NCI-H2107 (cell line): ENCODE measurements around the gene TEX261.
"Not testable (repeated sequence)": the region's sequence is repeated elsewhere in the genome, so short reads cannot be mapped to it uniquely, and the experiment has no call there.

Experiments
- DNase-seq: peaks from one replicate; lab custom pipeline; 2025; lab: John Stamatoyannopoulos, UW

Gene TEX261

DNA sequence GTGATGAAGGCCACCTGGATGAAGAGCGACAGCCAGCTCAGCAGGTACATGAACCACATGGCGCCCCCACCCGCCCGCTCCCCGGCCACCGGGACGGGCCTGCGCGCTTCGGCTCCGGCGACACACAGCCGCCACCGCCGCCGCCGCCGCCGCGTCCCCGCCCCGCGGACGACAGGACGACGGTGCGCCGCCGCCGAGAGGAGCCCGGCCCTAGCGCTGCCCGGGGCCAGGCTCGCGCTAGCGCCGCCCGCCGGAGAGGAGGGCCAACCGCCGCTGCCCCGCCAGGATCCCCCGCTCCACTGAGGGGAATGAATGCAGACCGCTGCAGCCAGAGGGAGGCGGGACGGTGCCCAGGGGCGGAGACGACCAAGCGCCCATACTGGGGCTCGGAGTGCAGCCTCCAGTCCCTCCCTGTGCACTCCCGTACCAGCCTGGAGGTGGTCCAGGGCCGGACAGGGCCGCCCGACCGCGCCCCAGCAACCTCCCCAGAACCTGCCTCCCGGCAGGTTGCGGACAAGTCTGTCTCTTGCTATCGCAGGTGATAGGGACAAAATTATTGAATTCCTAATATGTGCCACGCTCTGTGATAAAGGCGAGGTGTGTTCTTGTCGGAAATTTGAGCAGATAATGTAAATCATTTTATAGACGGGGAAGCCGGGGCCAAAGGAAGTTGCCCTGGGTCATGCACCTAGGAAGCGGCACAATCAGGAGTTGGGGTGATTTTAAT lies at the start of gene TEX261:
Gene TEX261 (minus strand): TSS at position 175 of the 727 bp plus-strand sequence. CDS start 116 bp downstream, at position 59.
- DNase-seq: peak; percentile 86

DNA sequence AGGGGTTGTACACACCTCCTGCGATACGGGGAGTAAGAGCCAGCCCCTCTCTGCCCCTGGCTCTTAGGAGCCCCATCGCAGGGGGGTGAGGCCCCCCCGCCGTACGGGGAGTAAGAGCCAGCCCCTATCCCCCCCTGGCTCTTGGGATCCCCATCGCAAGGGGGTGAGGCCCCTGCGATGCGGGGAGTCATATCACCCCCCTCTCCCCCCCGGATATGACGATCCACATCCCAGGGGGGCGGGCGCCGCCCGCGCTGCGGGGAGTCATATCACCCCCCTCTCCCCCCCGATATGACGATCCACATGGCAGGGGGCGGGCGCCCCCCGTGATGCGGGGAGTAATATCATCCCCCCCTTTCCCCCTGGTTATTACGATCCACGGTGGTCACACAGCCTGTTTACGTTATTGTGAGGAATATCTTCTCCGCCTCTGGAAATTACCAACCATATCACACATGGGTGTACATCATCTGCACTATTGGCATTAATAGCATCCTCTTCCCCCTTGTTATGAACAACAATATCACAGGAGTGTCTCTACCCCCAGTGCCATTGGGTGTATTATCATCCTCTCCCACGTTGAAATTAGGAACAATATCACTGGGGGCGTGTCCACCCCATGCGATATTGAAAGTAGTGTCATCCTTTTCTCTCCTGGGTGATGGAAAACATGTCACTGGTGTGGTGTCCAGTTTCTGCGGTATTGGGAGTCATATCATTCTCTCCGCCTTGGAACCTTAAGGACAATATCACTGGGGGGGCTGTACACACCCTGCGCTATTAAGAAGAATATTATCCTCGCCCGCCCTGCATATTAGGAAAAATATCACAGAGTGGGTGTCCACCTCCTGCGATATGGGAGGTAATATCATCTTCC lies 49.1 kb upstream of the TEX261 start:
- DNase-seq: no peak

DNA sequence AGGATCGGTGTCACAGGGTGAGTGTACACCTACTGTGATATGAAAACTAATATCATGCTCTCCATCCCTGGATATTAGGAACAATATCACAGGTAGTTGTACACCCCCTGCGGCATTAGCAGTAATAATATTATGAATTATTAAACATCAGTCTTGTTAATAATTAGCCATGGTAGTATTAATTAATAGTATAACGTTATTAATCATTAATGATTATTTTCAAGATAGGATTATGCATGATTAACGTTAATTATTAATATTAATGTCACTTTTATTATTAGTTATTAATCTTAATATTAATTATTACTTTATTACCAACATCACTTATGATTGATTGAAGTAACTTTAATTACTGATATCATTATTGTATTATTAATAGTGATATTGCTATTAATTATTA lies 47.6 kb upstream of the TEX261 start:
- DNase-seq: no peak

DNA sequence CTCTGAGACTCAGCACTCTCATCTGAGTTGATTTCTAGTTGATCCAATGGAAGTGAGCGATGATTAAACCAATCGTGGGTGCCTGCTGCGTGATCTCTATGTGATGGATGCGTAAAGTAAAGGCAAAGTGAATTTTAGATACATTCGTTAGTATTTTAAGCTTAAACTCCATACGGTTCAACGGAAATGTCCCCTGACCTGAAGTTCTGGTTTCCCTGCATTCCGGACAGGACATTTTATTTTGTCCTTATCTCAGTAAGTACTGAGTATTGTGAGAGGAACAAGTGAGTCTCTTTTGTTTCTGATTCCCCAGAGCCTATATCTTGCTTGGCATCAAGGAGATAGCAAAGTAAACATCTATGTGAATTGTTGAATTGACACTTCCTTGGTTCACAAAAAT lies 41.6 kb upstream of the TEX261 start:
- not testable (repeated sequence) for DNase-seq

DNA sequence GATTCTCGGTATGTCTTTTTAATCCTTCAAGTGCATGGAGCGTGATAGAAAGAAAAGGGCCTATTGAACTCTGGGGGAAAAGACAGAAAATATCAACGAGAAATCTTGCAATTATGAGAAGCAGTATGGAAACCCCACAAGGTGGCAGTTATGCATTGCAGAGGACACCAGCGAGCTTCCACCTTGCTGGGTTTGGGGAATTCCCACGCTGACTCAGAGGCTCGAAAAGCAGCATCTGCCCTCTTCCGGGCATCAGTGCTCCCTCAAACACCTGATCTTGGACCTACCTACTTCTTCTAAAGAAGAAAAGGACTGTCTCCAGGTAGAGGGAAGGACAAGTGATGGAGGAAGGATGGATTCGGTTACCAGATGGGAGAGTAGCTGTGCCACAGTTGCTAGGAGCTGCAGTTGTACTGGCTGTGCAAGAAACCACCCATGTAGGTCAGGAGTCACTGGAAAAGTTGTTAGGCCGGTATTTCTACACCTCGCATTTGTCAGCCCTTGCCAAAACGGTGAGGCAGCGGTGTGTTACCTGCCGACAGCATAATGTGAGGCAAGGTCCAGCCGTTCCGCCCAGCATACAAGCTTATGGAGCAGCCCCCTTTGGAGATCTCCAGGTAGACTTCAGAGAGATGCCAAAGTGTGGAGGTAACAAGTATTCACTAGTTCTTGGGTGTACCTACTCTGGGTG lies 29.0 kb upstream of the TEX261 start:
- DNase-seq: not testable (repeated sequence)

DNA sequence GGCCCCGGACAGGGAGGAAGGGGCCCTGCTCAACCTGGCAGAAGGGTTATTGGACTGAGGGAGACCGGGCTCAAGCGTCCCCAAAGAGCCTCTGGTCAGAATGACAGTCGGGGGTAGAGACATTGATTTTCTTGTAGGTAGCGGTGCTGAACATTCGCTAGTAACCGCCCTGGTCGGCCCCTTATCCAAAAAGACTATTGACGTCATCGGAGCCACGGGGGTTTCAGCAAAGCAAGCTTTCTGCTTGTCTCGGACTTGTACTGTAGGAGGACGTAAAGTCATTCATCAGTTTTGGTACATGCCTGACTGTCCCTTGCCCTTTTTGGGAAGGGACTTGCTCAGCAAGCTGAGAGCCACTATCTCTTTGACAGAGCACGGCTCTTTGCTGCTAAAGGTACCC lies 26.7 kb upstream of the TEX261 start:
- DNase-seq: not testable (repeated sequence)

DNA sequence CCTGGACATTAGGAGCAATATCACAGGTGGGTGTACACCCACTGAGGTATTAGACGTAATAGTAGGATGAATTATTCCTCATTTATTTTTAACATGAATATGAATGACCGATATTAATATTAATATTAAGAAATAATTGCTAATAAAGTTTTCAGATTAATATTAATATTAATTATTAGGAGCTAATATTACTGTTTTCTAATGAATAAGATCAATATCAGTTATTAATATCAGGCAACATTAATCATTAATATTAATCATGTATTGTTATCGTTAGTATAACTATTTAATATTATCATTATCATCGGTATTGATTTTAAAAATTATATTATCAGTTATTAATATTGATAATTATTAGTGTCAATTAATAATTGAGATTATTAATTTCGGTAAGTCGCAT lies 25.3 kb upstream of the TEX261 start:
- DNase-seq: not testable (repeated sequence)

DNA sequence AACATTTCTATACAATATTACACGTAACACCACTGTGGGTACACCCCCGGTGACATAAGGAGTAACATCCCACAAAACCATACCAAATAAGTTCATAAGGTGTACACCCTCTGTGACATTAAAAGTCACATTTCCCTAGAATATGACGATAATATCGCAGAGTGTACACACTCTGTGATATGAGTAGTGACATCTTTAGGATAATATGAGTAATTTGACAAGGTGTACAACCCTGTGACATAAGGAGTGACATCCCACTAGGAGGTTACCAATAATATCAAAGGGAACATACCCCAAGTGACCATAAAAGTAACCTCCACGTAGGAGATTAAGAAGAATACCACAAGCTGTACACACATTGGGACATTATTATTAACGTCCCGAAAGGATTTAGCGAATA lies 24.0 kb upstream of the TEX261 start:
- no peak for DNase-seq

DNA sequence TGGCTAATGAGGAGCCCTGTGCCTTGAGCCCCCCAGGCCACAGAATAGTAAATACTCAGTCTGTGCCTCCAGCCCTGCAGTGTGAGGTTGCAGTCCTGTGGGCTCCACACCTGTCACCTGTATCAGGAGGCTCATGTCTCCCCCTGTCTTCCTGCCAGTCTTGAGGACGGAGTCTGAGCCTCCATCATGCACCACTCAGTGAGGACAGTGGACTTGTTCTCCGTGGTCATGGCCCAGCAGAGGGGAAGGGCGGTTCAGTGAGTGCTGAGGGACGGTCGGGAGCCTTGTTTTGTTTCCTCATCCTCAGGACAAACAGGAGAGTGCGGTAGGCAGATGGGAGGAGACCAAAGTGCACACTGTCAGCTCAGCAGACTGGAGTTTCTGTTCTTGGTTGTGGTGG lies 17.1 kb upstream of the TEX261 start:
- not testable (repeated sequence) for DNase-seq

DNA sequence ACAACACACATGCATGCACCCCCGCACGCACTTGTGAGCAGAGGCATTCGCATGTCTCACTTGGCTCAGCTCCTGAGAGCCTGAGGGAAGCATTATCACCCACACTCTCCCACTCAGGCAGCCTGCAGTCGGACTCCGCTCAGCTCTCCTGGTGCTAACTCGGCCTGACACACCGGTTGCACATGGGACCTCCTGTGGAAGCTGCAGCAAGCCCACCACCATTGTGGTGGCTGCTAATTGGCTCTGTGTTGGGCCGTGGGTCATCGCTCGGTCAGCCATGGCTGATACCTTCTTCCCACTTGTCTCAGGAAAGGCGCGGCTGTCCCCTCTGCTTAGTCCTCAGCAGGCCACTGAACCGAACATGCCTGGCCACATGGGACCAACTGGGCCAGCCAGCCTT lies 13.7 kb upstream of the TEX261 start:
- DNase-seq: no peak

DNA sequence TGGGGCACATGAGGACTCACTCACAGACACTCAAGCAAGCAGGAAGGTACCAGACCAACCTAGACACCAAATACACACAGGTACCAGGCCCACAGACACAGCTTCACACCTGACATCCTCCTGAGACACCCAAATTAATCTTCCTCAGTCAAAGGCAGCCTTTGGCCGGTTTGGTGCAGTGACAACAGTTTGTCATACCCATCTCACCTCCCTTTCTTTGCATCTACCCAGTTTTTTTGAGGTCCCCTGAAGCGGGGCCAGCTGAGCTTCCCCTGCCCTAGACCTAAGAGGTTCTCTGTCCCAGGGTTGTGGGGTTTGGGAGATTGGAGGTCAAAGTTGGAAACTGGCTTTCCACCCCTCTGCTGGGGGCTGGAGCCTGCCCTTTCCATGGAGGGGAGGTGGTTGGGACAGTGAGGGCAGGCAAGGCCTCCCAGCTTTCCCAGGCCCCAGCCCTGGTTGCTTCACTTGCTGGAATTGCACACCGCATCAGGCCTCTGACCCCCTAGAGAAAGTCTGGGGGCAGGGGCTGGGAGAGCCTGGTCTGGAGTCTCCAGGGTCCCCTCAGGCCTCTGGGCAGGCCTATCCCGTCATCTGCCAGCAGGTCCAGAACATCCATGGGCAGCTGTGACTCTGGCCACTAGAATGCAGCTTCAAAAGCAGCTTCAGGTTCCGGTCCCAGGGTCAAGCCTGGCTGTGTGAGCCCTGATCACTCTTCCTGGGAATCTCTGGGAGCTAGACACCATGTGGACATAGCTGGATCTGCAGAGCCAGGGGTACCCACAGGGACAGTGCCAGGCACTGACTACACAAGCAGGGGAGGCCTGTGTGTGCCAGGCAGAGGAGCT lies 12.5 kb upstream of the TEX261 start:
- no peak for DNase-seq

DNA sequence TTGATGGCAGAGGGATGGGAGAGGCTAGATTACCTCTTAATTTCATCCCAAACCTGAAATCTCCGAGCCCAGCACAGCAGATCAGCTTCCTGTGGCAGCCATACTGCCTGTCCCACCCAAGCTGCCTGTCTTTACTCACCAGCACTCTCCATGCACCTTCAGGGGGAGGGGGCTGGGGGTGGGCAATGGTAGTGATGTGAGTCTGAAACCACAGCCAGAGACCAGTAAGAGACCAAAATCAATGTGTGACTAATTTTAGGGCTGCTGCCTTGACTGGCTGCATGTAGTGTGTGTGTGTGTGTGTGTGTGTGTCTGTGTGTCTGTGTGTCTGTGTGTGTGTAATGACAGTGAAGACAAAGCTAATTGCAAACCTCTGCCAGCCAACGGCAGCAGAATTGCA lies 11.7 kb upstream of the TEX261 start:
- no peak for DNase-seq

DNA sequence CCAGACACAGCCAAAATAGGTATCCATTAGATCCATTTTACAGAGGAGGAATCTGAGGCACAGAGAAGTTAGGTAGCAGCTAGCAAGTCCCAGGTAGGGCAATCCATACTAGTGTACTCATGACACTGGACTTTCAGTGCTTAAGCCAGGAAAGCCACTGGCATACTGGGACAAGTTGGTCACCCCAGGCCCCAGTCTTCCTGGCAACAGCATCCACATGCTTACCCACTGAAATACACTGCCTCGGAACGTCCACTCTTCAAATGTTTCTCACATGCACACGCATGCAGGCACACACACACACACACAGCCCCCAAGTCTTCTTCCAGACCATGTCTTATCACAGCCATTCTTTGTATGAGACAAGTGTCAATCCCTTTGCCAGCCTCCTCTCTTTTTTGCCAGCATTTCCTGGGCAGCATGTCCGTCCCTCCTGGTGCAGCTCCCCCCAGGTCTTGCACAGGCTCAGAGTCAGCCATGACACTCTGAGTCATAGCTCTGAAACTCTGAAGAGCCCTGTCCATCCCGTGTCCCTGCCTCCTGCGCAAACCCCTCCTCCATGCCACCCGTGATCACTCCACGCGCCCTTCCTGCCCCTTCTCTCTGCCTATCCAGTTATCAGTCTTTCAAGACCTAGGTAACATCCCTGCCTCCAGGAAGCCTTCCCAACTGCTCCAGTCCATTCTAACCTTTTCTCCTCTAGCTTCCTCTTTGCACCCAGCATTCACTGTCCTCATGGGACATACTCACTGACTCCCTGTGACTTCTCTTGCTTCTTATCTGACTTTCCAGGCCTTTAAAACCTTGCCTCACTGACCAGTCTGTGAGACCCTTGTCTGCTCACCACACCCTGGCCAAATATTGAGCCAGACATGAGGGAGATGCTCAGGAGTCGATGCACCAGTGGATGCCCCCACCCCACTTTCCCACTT lies 10.9 kb upstream of the TEX261 start:
- DNase-seq: no peak

DNA sequence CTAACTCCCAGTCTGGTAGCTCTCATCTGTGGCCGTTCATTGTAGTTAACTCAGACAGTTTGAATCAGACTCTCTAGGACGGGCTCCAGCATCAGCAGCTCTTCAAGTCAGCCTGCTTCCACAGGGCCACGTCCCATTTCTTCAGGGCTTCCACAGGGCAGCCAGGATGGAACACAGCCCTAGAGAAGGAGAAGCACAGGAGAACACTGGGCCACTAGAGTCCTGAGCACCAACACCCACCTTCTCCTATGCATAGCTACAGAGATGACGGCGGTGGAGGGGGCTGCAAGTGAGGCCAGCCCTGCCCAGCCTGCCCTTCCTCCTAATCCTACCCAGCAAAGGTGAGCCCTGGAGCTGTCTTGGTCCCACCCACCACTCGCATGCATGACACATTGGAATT lies 10.2 kb upstream of the TEX261 start:
- DNase-seq: no peak

DNA sequence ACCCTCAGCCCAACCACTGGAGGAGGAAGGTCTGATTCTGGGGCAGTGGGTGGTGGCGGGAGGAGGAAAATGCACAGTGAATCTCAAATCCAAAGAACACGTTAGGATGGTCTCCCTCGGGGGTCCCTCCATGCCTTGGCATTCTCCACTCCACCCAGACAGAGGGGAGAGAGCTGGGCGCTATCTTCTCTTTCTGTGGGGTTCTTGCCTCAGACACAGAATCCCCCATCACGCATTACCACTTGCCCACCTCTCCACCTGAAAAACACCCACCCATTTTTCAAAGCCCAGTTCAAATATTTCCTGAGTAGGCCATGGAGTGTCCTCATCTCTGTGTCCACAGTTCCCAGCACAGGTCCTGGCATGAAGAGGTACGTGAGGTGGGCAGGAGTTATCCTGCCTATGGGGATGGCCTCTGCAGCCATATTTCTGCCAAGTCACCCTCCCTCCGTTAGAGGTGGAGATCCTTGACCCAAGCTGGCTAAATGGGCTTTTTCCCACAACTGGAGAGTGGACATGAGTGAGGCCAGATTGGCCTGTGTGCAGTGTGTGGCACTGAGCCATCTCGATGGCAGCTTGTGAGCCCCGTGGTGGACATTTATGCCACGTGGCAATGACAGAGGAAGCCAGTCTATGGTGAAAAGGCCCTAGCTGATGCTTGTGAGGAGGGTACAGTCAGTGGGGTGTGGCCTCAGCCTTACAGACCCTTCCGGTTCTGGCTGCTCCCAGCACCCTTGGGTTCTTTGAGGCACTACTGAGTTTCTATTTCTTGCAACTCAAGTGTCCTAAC lies 9.5 kb upstream of the TEX261 start:
- no peak for DNase-seq

DNA sequence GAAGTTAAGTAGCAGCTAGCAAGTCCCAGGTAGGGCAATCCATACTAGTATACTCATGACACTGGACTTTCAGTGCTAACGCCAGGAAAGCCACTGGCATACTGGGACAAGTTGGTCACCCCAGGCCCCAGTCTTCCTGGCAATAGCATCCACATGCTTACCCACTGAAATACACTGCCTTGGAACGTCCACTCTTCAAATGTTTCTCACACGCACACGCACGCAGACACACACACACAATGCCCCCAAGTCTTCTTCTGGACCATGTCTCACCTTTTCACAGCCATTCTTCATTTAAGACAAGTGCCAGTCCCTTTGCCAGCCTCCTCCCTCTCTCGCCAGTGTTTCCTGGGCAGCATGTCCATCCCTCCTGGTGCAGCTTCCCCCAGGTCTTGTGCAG lies 8.7 kb upstream of the TEX261 start:
- DNase-seq: no peak

DNA sequence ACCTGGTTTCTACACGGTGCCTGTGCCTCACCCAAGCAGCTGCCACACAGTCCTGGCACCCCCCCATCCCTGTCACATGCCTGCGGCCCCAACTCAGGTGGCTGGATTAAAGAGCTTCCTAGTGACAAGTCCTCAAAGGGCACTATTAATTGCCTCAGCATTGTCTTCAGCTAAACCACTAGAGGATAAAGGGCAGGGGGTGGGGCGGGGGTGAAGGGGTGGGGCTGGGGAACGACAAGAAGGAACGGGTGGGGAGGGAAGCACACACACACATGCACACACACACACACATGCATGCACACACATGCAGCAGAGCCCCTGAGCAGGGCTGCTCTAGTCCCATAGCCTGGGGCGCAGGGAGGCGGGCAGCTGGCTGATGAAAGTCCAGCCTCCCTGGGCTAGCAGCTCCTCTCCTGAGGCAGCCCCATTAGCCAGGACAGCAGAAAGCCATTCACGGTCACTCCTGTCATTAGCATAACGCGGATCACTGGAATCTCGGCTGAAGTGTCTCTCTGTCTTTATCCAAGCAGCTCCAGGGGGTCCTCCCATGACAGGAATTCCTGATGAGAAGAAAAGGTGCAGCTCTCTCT lies 7.4 kb upstream of the TEX261 start:
- DNase-seq: no peak

DNA sequence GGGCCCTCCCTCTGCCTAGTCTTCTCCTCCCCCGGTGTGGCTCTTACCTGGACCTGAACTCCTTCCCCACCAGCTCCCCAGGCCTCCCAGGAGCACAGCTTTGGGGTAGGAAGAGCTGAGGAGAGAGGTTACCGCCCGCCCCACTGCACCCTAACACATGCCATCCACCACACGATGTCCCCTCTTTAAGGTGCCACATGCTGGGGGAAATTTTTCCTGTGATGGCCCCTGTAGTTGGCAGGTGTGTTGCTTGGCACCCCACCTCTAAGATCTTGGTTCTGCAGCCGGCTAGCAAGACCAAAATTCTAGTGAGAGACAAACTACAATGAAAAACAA lies 6.9 kb upstream of the TEX261 start:
- DNase-seq: no peak

DNA sequence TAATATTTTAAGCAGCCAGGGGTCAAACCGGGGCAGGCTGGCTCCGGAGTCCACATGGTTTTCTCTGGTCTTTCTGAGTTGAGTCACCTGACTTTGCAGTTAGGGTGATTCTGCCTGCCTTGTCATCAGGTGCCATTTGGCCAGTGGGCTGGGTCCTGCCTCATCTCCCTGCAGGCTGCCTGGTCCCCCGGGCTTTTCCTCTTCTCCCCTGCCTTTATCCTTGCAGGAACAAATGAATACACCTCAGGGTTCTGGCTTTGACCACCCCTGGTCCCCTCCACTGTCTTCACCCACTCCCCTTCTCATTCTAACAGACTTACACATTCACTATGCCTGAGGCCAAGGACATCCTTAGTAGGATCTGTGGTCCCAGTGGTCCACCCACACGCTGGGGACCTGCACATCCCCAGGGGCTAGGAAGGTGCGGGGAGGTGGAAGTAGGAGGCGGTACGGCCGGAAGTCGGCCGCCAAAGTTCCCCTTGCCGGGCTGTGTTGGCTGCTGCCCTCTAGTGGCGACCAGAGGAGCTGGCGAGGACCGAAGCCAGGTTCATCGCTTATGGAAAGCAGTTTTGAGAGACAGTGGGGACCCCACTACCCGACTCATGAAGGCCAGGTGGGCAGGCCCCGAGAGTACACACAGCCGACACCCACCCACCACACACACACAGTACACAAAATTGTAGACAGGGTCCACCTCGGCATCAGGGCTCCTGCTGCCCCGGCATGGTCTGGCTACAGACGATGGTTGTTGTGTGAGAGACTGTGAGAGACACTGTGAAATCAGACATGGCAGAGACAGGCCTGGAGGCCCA lies 6.3 kb upstream of the TEX261 start:
- DNase-seq: no peak
